ENCODE results near the gene MYO5C.

The MYO5C gene

GRCh38 chr15:52181938-52182780, 113.4 kb downstream of the MYO5C start:
- TF ChIP-seq, protein P1, sequence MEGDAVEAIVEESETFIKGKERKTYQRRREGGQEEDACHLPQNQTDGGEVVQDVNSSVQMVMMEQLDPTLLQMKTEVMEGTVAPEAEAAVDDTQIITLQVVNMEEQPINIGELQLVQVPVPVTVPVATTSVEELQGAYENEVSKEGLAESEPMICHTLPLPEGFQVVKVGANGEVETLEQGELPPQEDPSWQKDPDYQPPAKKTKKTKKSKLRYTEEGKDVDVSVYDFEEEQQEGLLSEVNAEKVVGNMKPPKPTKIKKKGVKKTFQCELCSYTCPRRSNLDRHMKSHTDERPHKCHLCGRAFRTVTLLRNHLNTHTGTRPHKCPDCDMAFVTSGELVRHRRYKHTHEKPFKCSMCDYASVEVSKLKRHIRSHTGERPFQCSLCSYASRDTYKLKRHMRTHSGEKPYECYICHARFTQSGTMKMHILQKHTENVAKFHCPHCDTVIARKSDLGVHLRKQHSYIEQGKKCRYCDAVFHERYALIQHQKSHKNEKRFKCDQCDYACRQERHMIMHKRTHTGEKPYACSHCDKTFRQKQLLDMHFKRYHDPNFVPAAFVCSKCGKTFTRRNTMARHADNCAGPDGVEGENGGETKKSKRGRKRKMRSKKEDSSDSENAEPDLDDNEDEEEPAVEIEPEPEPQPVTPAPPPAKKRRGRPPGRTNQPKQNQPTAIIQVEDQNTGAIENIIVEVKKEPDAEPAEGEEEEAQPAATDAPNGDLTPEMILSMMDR (IDR thresholded peaks at IDR 0.05; ENCODE audit: low read depth, low read length, missing control alignments): no peak
- no peak for DNase-seq (ENCODE audit: low read depth)
- no peak overlapping the region for H3K4me3 ChIP-seq (ENCODE audit: low read depth, low read length)

- no peak for DNase-seq (ENCODE audit: low read depth)
- peak overlapping the region; percentile 74; the same call in 1 of the 2 replicates for H3K4me3 ChIP-seq (ENCODE audit: low read depth, low read length)
- TF ChIP-seq, protein P1 (IDR thresholded peaks at IDR 0.05; ENCODE audit: low read depth, low read length, missing control alignments): no peak
Observed at GRCh38 chr15:52180851-52181450, 114.7 kb downstream of the MYO5C start.

GRCh38 chr15:52180196-52180835, 115.3 kb downstream of the MYO5C start:
- TF ChIP-seq, protein P1 (IDR thresholded peaks at IDR 0.05; ENCODE audit: low read depth, low read length, missing control alignments): no peak
- no peak for DNase-seq (ENCODE audit: low read depth)
- peak overlapping the region; percentile 74 for H3K4me3 ChIP-seq (ENCODE audit: low read depth, low read length)

GRCh38 chr15:52179278-52180195, 116.1 kb downstream of the MYO5C start:
- peak overlapping the region; percentile 74 for H3K4me3 ChIP-seq (ENCODE audit: low read depth, low read length)
- TF ChIP-seq, protein P1 (IDR thresholded peaks at IDR 0.05; ENCODE audit: low read depth, low read length, missing control alignments): no peak
- peak; percentile 61 for DNase-seq (ENCODE audit: low read depth)

GRCh38 chr15:52178765-52179164, 116.8 kb downstream of the MYO5C start:
- peak overlapping the region; percentile 74 for H3K4me3 ChIP-seq (ENCODE audit: low read depth, low read length)
- TF ChIP-seq, protein P1 (IDR thresholded peaks at IDR 0.05; ENCODE audit: low read depth, low read length, missing control alignments): no peak
- no peak for DNase-seq (ENCODE audit: low read depth)

DNA sequence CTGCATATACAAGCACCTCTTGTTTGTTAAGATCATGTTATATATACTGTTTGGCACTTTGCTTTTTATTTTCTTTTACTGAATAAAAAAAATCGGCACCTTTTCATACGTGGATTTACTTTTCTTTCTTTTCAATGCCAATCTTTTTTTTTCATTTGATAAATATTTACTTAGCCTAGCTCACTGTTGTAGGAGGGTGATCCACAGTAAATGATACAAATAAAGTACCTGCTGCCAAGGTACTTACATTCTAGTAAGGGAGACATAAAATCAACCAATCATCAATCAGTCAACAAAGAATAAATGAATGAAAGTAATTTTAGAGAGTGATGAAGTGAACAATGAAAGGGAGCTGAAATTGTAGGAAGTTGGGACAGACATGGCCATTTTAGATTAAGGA, 122.7 kb downstream of the MYO5C start:
- no peak overlapping the region for H3K4me3 ChIP-seq (ENCODE audit: low read depth, low read length)
- TF ChIP-seq, protein P1 (IDR thresholded peaks at IDR 0.05; ENCODE audit: low read depth, low read length, missing control alignments): no peak
- no peak for DNase-seq (ENCODE audit: low read depth)
